Myocyte (in vitro differentiated cells): Measurements from ENCODE around the gene PREP. TPM values are rescaled to one million over a fixed set of nuclear protein-coding genes. Genes with fewer than 3 reads are reported as not detected.

Source experiments
- DNase-seq: peaks from one replicate; pipeline ENCODE4 v3.0.0-alpha.2; 2012; ENCODE audit warnings: low read depth
- total RNA-seq: library from RNA; depleted of rRNA; stranded (reverse); fragments of >200 nt; gene quantifications from 2 replicates; pipeline ENCODE4 v1.2.3, GENCODE V29; 2014

Gene PREP
- total RNA-seq, 1 donor from 2014 or later: 23.9 TPM

GRCh38 chr6:105313211-105313610 lies 89.7 kb downstream of the PREP start:
- peak; percentile 86 for DNase-seq

GRCh38 chr6:105310947-105311346 lies 91.9 kb downstream of the PREP start:
- DNase-seq: no peak

- no peak for DNase-seq
Observed at GRCh38 chr6:105310371-105310770, 92.5 kb downstream of the PREP start.

- no peak for DNase-seq
Observed at GRCh38 chr6:105308840-105309239, 94.0 kb downstream of the PREP start.

- no peak for DNase-seq
Observed at GRCh38 chr6:105305521-105305920, 97.4 kb downstream of the PREP start.

GRCh38 chr6:105304825-105305224 lies 98.1 kb downstream of the PREP start:
- no peak for DNase-seq

- no peak for DNase-seq
Observed at GRCh38 chr6:105304366-105304765, 98.5 kb downstream of the PREP start.

- DNase-seq: no peak
Observed at GRCh38 chr6:105302617-105303128, 100.2 kb downstream of the PREP start.

- DNase-seq: no peak
Observed at GRCh38 chr6:105301756-105302616, 100.9 kb downstream of the PREP start.

- peak; percentile 53 for DNase-seq
Observed at GRCh38 chr6:105301072-105301503, 101.8 kb downstream of the PREP start.

GRCh38 chr6:105300090-105300489 lies 102.8 kb downstream of the PREP start:
- peak; percentile 60 for DNase-seq

- no peak for DNase-seq
Observed at GRCh38 chr6:105294129-105294528, 108.8 kb downstream of the PREP start.

- no peak for DNase-seq
Observed at GRCh38 chr6:105292689-105293339, 110.1 kb downstream of the PREP start.

GRCh38 chr6:105291525-105291924 lies 111.4 kb downstream of the PREP start:
- no peak for DNase-seq

GRCh38 chr6:105282631-105283585 lies 120.0 kb downstream of the PREP start:
- DNase-seq: no peak

GRCh38 chr6:105280033-105280432 lies 122.8 kb downstream of the PREP start:
- DNase-seq: no peak

GRCh38 chr6:105279463-105279862 lies 123.4 kb downstream of the PREP start:
- DNase-seq: no peak

GRCh38 chr6:105278813-105279212 lies 124.1 kb downstream of the PREP start:
- DNase-seq: no peak

- no peak for DNase-seq
Observed at GRCh38 chr6:105278035-105278434, 124.8 kb downstream of the PREP start.

GRCh38 chr6:105276374-105276773 lies 126.5 kb downstream of the PREP start:
- no peak for DNase-seq

- DNase-seq: no peak
Observed at GRCh38 chr6:105275542-105275941, 127.3 kb downstream of the PREP start.
